Pancreas (tissue), 10 donors: Measurements from ENCODE around the gene ADAMTS6. TPM values are rescaled to one million over a fixed set of nuclear protein-coding genes. Genes with fewer than 3 reads are reported as not detected.

Experiments used
- ATAC-seq, 4 donors: fragments of 200-7000 bp; cut with Tn5 transposase; one replicate each; pipeline versions ENCODE4 v1.8.0 to v1.9.1; 2020; ENCODE audit warnings: mild to moderate bottlenecking in 4 of 4, moderate library complexity in 4 of 4
- DNase-seq, 6 donors: peaks; one replicate each; pipeline ENCODE4 v3.0.0-alpha.2; 2020
- FAIRE-seq: peaks from 2 replicates; lab custom pipeline; 2012; peaks lifted over from hg19 to GRCh38; lab: Jason Lieb, UNC
- H3K27ac ChIP-seq, 4 donors: fragments of 200-600 bp; sonication (generic); 1 replicate in 3 of 4; 2 replicates in 1 of 4; pipeline versions ENCODE4 v1.5.0 to v1.8.0; 2020
- H3K27me3 ChIP-seq, 4 donors: fragments of 200-600 bp; one replicate each; pipeline ENCODE4 v1.8.0; 2021
- H3K36me3 ChIP-seq, 3 donors: fragments of 200-600 bp; sonication (generic) in 1 of 3; one replicate each; pipeline versions ENCODE4 v1.5.0 to v1.8.0; 2020 to 2021
- H3K4me1 ChIP-seq, 3 donors: fragments of 200-600 bp; one replicate each; pipeline ENCODE4 v1.8.0; 2021
- H3K4me3 ChIP-seq, 4 donors: fragments of 200-600 bp; sonication (generic) in 2 of 4; one replicate each; pipeline versions ENCODE4 v1.5.0 to v1.8.0; 2020 to 2021
- H3K9me3 ChIP-seq, 4 donors: fragments of 200-600 bp; one replicate each; pipeline ENCODE4 v1.8.0; 2021
- WGBS, 2 donors: extraction: QIAGEN DNeasy Blood & Tissue Kit; methylation state at CpG; one replicate each; pipeline ENCODE4 v1.1.7; 2013; 5-methylcytosine and 5-hydroxymethylcytosine counted together
- intact Hi-C, 3 donors: fragments of 100-400 bp; cut with DNase I; formaldehyde crosslinking; loops; one replicate each; pipeline versions ENCODE4 v1.11.1 to v1.14.2; 2022
- polyA plus RNA-seq, 2 donors: library from polyadenylated mRNA; stranded (reverse); fragments of 200-250 nt; gene quantifications; one replicate each; pipeline ENCODE4 v1.2.3, GENCODE V29; 2013
- total RNA-seq, 6 donors: library from RNA; stranded (reverse); fragmentation: NEBNext Ultra II Directional in 4 of 6; extraction: Animal tissue kit (Norgen Biotek cat#: 25700) in 4 of 6; gene quantifications; one replicate each; pipeline versions ENCODE4 v1.2.1 to v1.2.4, GENCODE V29; 2021 to 2023
- TF ChIP-seq, protein P1 (sequence below), 4 donors: fragments of 200-600 bp; sonication (generic) in 3 of 4; IDR thresholded peaks; one replicate each; pipeline versions ENCODE4 v1.5.0 to v1.8.0; 2021; ENCODE audit warnings: antibody characterized with exemption in 4 of 4
- donor health status: healthy with polysubstance abuse.
- donor health status: DM: no; HTN: no; CAD: no; lungs with moderate emphysema.
- donor health status: DM: no; HTN: no; CAD: no.
- donor health status: control.
- donor health status: control.
- donor health status: Bipolar disorder and iron deficiency.
- donor health status: DM: yes; HTN: yes; CAD: no.
- donor health status: DM: no; HTN: no; CAD: no.
- donor health status: DM: no; HTN: no; CAD: no.
- donor health status: DM: yes; HTN: yes; CAD: no.

Gene ADAMTS6
- total and polyA plus RNA-seq, 8 donors: 0.14 to 0.70 (median 0.30) TPM

DNA sequence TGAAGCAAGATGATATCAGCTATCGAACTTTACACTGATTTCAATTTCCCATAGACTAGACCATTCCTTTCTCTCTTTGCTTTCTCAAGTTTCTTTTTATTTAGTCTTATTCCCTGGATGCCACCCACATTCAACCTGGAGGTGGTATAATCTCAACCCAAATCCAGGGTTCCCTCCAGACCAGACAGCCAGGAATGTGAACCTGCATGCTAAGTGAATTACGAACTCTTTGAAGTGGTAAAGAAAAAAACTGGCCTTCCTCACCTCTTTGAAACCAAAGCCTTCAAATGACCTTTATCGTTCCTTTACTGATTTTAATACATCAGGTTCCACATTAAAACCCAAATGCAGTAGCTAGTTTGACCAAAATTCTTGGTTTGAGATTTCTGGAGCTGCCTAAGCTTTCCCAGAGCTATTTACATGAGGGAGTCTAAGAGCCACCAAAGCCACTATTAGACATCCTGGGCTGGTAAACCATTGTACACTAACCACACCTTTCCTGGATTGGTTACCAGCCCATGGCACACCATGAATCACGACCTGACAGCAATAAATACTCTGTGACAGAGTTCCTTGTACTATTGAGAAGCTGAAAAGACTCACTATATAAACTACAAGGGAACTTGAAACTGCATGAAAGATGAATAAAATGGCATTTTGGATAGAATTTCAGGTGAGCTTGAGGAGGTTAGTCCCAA lies 323.7 kb downstream of the ADAMTS6 start:
- TF ChIP-seq, protein P1, sequence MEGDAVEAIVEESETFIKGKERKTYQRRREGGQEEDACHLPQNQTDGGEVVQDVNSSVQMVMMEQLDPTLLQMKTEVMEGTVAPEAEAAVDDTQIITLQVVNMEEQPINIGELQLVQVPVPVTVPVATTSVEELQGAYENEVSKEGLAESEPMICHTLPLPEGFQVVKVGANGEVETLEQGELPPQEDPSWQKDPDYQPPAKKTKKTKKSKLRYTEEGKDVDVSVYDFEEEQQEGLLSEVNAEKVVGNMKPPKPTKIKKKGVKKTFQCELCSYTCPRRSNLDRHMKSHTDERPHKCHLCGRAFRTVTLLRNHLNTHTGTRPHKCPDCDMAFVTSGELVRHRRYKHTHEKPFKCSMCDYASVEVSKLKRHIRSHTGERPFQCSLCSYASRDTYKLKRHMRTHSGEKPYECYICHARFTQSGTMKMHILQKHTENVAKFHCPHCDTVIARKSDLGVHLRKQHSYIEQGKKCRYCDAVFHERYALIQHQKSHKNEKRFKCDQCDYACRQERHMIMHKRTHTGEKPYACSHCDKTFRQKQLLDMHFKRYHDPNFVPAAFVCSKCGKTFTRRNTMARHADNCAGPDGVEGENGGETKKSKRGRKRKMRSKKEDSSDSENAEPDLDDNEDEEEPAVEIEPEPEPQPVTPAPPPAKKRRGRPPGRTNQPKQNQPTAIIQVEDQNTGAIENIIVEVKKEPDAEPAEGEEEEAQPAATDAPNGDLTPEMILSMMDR (IDR thresholded peaks at IDR 0.05): no peak
- DNase-seq: no peak
- no peaks in the 10 kb centered on the region for H3K4me1 ChIP-seq
- no peak overlapping the region for H3K4me3 ChIP-seq
- H3K36me3 ChIP-seq: no peaks in the 10 kb centered on the region
- H3K27me3 ChIP-seq: no peaks in the 10 kb centered on the region
- no peak for ATAC-seq
- no peaks in the 10 kb centered on the region for H3K9me3 ChIP-seq
- intact Hi-C loops: no loop called here
- no peak overlapping the region for H3K27ac ChIP-seq
- FAIRE-seq: no peak
- 48 to 60% methylated on average over 4 of the region's 4 CpGs for WGBS, 2 donors

- no peaks in the 10 kb centered on the region for H3K4me1 ChIP-seq
- 77 to 80% methylated on average over 2 of the region's 2 CpGs for WGBS, 2 donors
- H3K27me3 ChIP-seq: no peaks in the 10 kb centered on the region
- no peak for FAIRE-seq
- intact Hi-C loops: no loop called here
- H3K36me3 ChIP-seq: no peaks in the 10 kb centered on the region
- DNase-seq: no peak
- no peak overlapping the region for H3K27ac ChIP-seq
- no peak overlapping the region for H3K4me3 ChIP-seq
- H3K9me3 ChIP-seq: no peaks in the 10 kb centered on the region
- ATAC-seq: no peak
- TF ChIP-seq, protein P1 (IDR thresholded peaks at IDR 0.05): no peak
Observed at GRCh38 chr5:65156933-65157332, 324.8 kb downstream of the ADAMTS6 start.

GRCh38 chr5:65152131-65152530 lies 329.6 kb downstream of the ADAMTS6 start:
- 60 to 63% methylated on average over 2 of the region's 2 CpGs for WGBS, 2 donors
- H3K27me3 ChIP-seq: no peaks in the 10 kb centered on the region
- no peak for FAIRE-seq
- no peaks in the 10 kb centered on the region for H3K36me3 ChIP-seq
- ATAC-seq: no peak
- intact Hi-C loops: no loop called here
- H3K4me1 ChIP-seq: no peaks in the 10 kb centered on the region
- no peaks in the 10 kb centered on the region for H3K9me3 ChIP-seq
- H3K4me3 ChIP-seq: no peak overlapping the region
- no peak overlapping the region for H3K27ac ChIP-seq
- no peak for DNase-seq
- TF ChIP-seq, protein P1 (IDR thresholded peaks at IDR 0.05): no peak

- H3K4me3 ChIP-seq: no peak overlapping the region
- H3K27ac ChIP-seq: no peak overlapping the region
- intact Hi-C loops: no loop called here
- no peaks in the 10 kb centered on the region for H3K9me3 ChIP-seq
- H3K4me1 ChIP-seq: no peaks in the 10 kb centered on the region
- no peaks in the 10 kb centered on the region for H3K36me3 ChIP-seq
- FAIRE-seq (no peak), ATAC-seq (peak in 1 of 4 donors; percentile 32), DNase-seq (no peak)
- TF ChIP-seq, protein P1 (IDR thresholded peaks at IDR 0.05): no peak
- WGBS, 2 donors: 35 to 53% methylated on average over 5 of the region's 5 CpGs
- no peaks in the 10 kb centered on the region for H3K27me3 ChIP-seq
Observed at GRCh38 chr5:65151614-65152013, 330.1 kb downstream of the ADAMTS6 start.

GRCh38 chr5:65150599-65151304 lies 331.0 kb downstream of the ADAMTS6 start:
- H3K36me3 ChIP-seq: no peaks in the 10 kb centered on the region
- intact Hi-C loops: no loop called here
- ATAC-seq: no peak
- H3K4me3 ChIP-seq: no peak overlapping the region
- H3K9me3 ChIP-seq: no peaks in the 10 kb centered on the region
- no peak overlapping the region for H3K27ac ChIP-seq
- FAIRE-seq: no peak
- no peak for DNase-seq
- 68 to 72% methylated on average over 6 of the region's 6 CpGs for WGBS, 2 donors
- no peaks in the 10 kb centered on the region for H3K27me3 ChIP-seq
- H3K4me1 ChIP-seq: no peaks in the 10 kb centered on the region
- TF ChIP-seq, protein P1 (IDR thresholded peaks at IDR 0.05): no peak
